Measurements from ENCODE around the gene SIRT6.
"Not testable (repeated sequence)": the region's sequence is repeated elsewhere in the genome, so short reads cannot be mapped to it uniquely, and the experiment has no call there.

SIRT6 gene

DNA sequence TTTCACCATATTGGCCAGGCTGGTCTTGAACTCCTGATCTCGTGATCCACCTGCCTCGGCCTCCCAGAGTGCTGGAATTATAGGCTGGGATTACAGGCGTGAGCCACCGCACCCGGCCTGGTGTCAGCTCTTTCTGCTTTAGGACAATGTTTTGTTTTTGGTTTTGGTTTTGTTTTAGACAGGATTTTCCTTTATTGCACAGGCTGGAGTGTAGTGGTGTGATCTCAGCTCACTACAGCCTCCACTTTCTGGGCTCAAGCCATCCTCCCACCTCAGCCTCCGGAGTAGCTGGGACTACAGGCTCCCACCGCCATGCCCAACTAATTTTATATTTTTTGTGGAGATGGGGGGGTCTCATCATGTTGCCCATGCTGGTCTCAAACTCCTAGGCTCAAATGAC lies 53.3 kb downstream of the SIRT6 start:
- DNase-seq, result not testable (repeated sequence)

GRCh38 chr19:4127322-4127721 lies 55.0 kb downstream of the SIRT6 start:
- DNase-seq, result not testable (repeated sequence)

GRCh38 chr19:4124638-4125037 lies 57.7 kb downstream of the SIRT6 start:
- DNase-seq, result no peak
